Erythroblast (primary cell): ENCODE data around the gene FOSL1.

Experiments
- DNase-seq, 2 experiments: peaks; one replicate each; lab custom pipeline; 2025; lab: John Stamatoyannopoulos, UW
- GATA1 ChIP-seq: IDR thresholded peaks from 2 replicates; pipeline ENCODE4 v1.6.1; 2011; ENCODE audit warnings: low read depth, mild to moderate bottlenecking, control low read depth, low read length, moderate library complexity
- POLR2A ChIP-seq: IDR thresholded peaks from 2 replicates; pipeline ENCODE4 v1.6.1; 2011; ENCODE audit warnings: mild to moderate bottlenecking, low read length

FOSL1 gene

DNA sequence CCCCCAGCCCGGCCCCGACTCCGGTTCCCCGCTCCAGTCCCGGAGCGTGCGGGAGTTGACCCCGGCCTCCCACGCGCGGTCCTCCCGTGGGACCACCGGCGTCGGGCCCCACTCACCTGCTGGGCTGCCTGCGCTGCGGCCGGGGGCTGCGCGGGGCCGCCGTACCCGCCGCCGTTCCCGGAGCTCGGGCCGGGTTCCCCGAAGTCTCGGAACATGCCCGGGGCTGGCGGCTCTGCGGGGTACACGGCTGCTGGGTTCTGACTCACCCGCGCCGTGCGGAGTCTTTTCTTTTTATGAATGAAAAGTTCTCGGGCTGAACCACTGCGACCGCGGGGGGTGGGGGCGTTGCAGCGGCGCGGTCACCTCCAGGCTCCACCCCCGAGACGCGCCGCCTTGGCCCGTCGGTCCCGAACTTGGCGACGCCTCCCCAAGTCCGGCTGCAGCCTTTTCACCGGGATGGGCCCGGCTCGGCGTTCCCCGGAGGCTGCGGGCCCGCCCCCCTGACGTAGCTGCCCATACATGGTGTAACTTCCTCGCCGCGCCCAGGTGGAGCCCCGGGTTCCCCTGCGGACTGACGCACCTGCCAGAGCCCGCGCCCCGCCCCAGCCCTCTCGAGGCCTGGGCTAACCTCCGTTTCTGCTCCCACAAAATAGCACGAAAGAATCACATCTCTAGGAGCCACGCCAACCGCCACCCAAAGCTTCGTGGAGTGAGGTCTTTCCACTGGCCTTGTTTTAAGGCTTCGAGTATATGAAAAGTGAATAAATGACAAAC, at the start of gene FOSL1:
FOSL1 (minus strand) TSS at position 264 of the 774 bp plus-strand sequence; CDS start at position 215, 49 bp downstream.
- TF ChIP-seq POLR2A = peak; percentile 83
- TF ChIP-seq GATA1 = no peak
- DNase-seq = peak; percentile 95 to 97

- TF ChIP-seq POLR2A = no peak
- no peak for TF ChIP-seq GATA1
- no peak for DNase-seq
Observed at GRCh38 chr11:65947603-65948125, 47.5 kb upstream of the FOSL1 start.

- no peak for DNase-seq
- TF ChIP-seq GATA1 = no peak
- no peak for TF ChIP-seq POLR2A
Observed at GRCh38 chr11:65947133-65947532, 46.9 kb upstream of the FOSL1 start.

DNA sequence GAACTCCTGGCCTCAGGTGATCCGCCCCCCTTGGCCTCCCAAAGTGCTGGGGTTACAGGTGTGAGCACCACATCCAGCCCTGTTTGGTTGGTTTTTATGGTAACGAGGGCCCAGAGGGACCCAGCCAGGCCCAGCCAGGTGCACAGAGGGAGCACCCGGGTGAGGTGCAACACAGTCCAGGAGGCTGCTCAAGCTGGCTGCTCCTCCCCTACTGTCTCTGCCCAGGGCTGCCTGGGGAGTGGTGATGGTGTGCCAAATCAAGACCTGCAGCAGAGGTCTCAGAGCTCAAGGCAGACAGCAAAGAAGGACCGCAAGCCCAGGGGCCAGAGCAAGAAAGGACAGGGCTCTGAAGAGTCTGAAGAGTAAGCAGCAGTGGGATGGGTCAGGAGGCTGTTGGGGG, 46.5 kb upstream of the FOSL1 start:
- no peak for DNase-seq
- TF ChIP-seq POLR2A (no peak), GATA1 (no peak)

GRCh38 chr11:65945941-65946558, 45.9 kb upstream of the FOSL1 start:
- TF ChIP-seq POLR2A = no peak
- TF ChIP-seq GATA1 = no peak
- no peak for DNase-seq

GRCh38 chr11:65945430-65945911, 45.3 kb upstream of the FOSL1 start, which contains the start of gene TSGA10IP:
TSGA10IP (plus strand) TSS chr11:65945480; CDS start chr11:65945676, 196 bp downstream.
- no peak for DNase-seq

DNA sequence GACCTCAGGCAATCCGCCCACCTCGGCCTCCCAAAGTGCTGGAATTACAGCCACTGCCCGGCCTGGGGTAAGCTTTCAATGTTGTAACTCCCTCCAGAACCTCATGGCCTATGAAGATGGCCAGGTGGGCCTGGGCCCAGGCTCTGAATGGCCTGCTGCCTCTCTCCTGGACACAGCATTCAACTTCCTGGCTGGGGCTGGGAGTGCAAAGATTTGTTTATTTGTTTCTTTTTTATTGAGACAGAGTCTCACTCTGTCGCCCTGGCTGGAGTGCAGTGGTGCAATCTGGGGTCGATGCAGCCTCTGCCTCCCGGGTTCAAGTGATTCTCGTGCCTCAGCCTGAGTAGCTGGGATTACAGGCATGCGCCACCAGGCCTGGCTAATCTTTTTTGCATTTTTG, 44.6 kb upstream of the FOSL1 start:
- TF ChIP-seq GATA1 (no peak), POLR2A (no peak)
- no peak for DNase-seq

More at GRCh38 chr11:65945430-65945911, 45.3 kb upstream of the FOSL1 start, which contains the start of gene TSGA10IP:
- TF ChIP-seq POLR2A (no peak), GATA1 (no peak)

DNA sequence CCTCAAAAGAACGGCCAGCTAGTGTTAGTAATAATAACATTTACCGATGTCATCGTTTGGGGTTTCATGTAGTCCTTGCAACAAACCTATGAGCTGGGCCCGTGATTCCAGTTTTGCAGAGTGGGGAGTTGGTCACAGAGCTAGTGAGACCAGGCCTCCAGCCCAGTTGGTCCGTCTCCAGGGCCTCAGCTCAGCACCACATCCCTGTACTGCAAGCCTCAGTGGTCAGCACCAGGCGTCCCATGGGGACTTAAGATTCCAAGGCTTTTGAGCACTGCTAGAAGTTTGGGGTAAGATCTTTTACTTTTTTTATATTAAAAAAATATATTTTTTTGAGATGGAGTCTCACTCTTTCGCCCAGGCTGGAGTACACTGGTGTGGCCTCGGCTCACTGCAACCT, 44.0 kb upstream of the FOSL1 start:
- TF ChIP-seq POLR2A = no peak
- DNase-seq = no peak

DNA sequence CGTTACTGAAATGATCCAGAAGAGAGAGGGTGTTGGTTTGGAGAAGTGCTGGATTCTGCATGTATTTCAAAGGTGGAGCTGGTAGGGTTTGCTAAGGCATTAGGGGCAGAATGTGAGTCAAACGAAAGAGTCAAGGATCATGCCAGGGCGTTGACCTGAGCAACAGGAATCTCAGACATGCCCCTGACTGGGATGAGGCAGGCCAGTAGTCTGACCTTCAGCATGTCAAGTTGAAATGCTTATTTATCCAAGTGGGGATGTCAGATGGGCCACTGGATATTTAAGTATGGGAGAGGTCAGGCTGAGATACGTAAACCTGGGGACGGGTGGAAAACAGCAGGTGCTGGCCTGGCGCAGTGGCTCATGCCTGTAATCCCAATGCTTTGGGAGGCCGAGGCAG, 42.3 kb upstream of the FOSL1 start:
- no peak for DNase-seq
- TF ChIP-seq GATA1 (no peak), POLR2A (no peak)

DNA sequence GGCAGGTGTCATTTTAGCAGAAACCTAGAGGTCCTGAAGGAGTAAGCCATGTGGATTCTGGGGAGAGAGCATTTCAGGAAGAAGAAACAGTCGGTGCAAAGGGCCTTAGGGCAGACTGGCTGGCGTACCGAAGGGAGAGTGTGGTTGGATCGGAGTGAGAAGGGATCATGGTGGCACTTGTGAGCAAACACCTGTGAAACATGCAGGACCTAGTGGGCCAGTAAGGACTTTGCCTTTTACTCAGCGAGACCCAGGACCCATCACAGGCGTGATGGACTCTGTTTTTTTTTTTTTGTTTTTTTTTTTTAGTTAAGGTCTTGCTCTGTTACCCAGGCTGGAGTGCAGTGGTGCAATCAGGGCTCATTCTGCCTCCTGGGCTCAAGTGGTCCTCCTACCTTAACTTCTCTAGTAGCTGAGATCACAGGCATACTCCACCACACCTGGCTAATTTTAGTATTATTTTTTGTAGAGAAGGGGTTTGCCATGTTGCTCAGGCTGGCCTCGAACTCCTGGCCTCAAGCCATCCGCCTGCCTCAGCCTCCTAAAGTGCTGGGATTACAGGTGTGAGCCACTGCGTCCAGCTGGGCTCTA, 41.6 kb upstream of the FOSL1 start:
- no peak for DNase-seq
- TF ChIP-seq GATA1 (no peak), POLR2A (peak; percentile 16)

GRCh38 chr11:65937766-65938165, 37.6 kb upstream of the FOSL1 start:
- no peak for TF ChIP-seq GATA1
- DNase-seq = no peak

DNA sequence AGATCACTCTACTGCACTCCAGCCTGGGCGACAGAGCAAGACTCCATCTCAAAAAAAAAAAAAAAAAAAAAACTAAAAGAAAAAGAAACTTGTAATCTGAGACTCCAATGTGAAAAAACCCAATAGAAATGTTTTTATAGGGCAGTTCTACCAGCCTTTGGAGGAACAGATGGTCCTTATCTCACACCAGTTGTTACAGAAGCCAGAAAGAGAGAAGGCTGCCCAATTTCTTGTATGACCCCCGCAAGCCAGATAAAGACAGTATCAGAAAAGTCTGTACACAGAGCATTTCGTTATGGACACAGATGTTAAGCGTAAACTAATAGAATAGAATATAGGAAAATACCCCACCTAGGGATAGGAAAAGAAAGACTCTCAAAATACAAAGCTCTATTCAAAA, 33.8 kb upstream of the FOSL1 start:
- no peak for TF ChIP-seq POLR2A
- TF ChIP-seq GATA1 = peak; percentile 24
- DNase-seq = peak; percentile 87 to 96

- DNase-seq = peak; percentile 43 to 48
Observed at GRCh38 chr11:65932558-65932919, 32.4 kb upstream of the FOSL1 start.

GRCh38 chr11:65931773-65932557, 31.8 kb upstream of the FOSL1 start:
- DNase-seq = no peak
- TF ChIP-seq GATA1 = no peak
- TF ChIP-seq POLR2A = no peak

More at GRCh38 chr11:65932558-65932919, 32.4 kb upstream of the FOSL1 start:
- no peak for TF ChIP-seq POLR2A
- TF ChIP-seq GATA1 = no peak
